ENCODE results near the gene ESAM. TPM values are rescaled to one million over a fixed set of nuclear protein-coding genes. Genes with fewer than 3 reads are reported as not detected.

The ESAM gene
- total RNA-seq, 1 donor from 2014 or later = 0.26 TPM

DNA sequence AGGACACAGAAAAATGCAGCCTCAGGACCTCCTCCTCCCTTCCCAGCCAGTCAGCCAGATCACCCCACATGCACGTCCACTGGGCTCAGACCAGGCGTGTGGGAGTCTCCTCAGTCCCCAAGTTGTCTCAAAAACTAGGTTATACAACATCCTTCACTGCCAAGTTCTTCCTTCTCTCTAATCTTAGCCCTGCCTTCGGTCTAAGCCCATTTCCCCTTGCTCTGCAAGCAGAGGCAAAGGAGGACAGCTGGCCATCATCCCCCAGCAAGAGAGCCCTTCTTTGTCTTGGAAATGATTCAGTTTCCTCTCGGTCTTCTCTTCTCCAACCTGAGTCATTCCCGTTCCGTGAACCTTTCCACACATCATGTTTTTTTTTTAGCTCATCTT is 36.4 kb downstream of the ESAM start:
- peak overlapping the region; percentile 20 for H3K4me3 Mint-ChIP-seq
- no peak overlapping the region for H3K27ac ChIP-seq

DNA sequence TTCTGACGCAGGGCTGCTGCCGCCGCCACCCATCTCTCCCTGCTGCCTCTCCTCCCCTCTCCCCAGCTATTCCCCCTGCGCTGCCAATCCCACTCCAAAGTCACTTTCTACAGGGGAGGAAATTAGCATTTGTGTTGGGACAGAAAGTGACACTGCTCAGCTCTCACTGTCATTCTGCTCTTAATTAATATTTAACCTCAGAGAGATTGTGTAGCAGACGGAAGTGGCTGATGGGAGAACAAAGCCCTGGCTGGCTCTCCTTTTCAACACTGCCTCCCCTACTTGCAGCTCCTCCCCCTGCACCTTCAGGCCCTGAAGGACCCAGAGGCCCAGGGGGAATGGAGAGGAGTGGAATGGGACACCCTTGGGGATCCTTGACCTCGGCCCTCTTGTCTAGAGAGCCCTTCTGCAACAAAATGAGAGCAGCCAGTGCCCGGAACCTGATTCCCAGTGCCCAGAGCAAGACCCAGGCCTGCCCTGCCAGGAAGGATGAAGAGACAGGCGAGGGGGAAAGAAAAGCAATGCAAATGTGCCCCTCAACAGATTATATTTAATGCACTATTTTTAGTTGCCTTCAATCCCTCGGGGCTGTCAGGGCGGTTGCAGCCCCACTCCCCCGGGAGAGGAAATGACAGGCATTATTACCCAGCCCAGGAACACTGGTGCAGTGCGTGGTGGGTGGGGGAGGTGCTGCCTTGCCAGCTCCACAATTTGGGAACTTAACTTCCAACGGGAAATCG is 36.9 kb downstream of the ESAM start:
- Histone ChIP-seq H3K9ac (no peak overlapping the region), H3F3A (ENCODE audit: low read depth) (no peaks in the 10 kb centered on the region), H4K20me1 (ENCODE audit: low read depth) (no peaks in the 10 kb centered on the region), H3K4me2 (peak overlapping the region; percentile 31), H3K27ac (no peak overlapping the region), H3K79me2 (ENCODE audit: low read depth) (no peaks in the 10 kb centered on the region), H3K4me1 (peaks cover 28% of the 10 kb centered on the region), H3K4me3 (no peak overlapping the region), H3K36me3 (no peaks in the 10 kb centered on the region), H3K9me3 (ENCODE audit: low read depth) (no peaks in the 10 kb centered on the region), H2AFZ (replicated peaks) (peak overlapping the region; percentile 63), H3K27me3 (peaks cover 54% of the 10 kb centered on the region)
- no peak for TF ChIP-seq EZH2 (IDR thresholded peaks at IDR 0.05)
- no peak for TF ChIP-seq CTCF (IDR thresholded peaks at IDR 0.05)
- no peak for TF ChIP-seq EZH2phosphoT487 (IDR thresholded peaks at IDR 0.05)
- Mint-ChIP-seq H3K4me1 (peaks cover 60% of the 10 kb centered on the region), H3K4me3 (peak overlapping the region; percentile 15), H3K9me3 (no peaks in the 10 kb centered on the region), H3K27me3 (ENCODE audit: insufficient read depth, low read depth) (peaks cover 21% of the 10 kb centered on the region), H3K27ac (peak overlapping the region; percentile 64), H3K36me3 (no peaks in the 10 kb centered on the region)
- no peak for DNase-seq (ENCODE audit: low spot score)

More for the DNA sequence above, 36.4 kb downstream of the ESAM start:
- DNase-seq (ENCODE audit: low spot score) = no peak
- no peaks in the 10 kb centered on the region for H3K79me2 ChIP-seq (ENCODE audit: low read depth)
- TF ChIP-seq EZH2 (IDR thresholded peaks at IDR 0.05) (no peak), CTCF (IDR thresholded peaks at IDR 0.05) (no peak), EZH2phosphoT487 (IDR thresholded peaks at IDR 0.05) (no peak)
- H3K9me3 ChIP-seq (ENCODE audit: low read depth) = no peaks in the 10 kb centered on the region
- no peaks in the 10 kb centered on the region for H3K36me3 ChIP-seq
- no peaks in the 10 kb centered on the region for H3F3A ChIP-seq (ENCODE audit: low read depth)
- H3K4me1 Mint-ChIP-seq = peaks cover 59% of the 10 kb centered on the region
- H3K4me3 ChIP-seq = no peak overlapping the region
- no peak overlapping the region for H3K4me2 ChIP-seq
- peaks cover 28% of the 10 kb centered on the region for H3K4me1 ChIP-seq
- H3K27me3 Mint-ChIP-seq (ENCODE audit: insufficient read depth, low read depth) = peaks cover 21% of the 10 kb centered on the region
- no peak overlapping the region for H2AFZ ChIP-seq (replicated peaks)
- no peaks in the 10 kb centered on the region for H3K36me3 Mint-ChIP-seq
- no peak overlapping the region for H3K9ac ChIP-seq
- H3K9me3 Mint-ChIP-seq = no peaks in the 10 kb centered on the region
- H3K27ac Mint-ChIP-seq = peak overlapping the region; percentile 0
- H4K20me1 ChIP-seq (ENCODE audit: low read depth) = no peaks in the 10 kb centered on the region
- H3K27me3 ChIP-seq = peaks cover 48% of the 10 kb centered on the region

DNA sequence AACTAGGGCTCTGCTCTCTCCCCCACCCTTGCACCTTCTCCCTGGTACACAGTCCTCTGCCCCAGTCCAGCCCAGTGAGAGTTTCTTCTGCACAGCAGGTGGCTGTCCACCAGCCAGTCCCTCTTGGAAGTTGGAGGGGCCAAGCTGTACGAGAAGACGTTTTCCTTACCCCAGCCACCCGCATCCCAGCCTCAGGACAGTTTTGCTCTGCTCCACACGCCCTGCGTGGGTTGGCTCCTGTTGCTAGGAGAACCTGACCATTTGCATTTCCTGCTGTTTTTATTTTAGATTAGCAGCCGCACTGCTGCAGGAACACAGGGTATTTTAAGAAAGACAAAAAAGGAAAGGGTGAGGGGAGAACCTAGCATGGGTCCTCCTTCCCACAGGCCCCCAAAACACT is 39.9 kb downstream of the ESAM start:
- no peaks in the 10 kb centered on the region for H3K9me3 ChIP-seq (ENCODE audit: low read depth)
- Mint-ChIP-seq H3K27me3 (ENCODE audit: insufficient read depth, low read depth) (peaks cover 29% of the 10 kb centered on the region), H3K9me3 (no peaks in the 10 kb centered on the region), H3K27ac (peak overlapping the region; percentile 20), H3K36me3 (no peaks in the 10 kb centered on the region), H3K4me1 (peaks cover 71% of the 10 kb centered on the region), H3K4me3 (no peak overlapping the region)
- no peak overlapping the region for H3K4me2 ChIP-seq
- peaks cover 42% of the 10 kb centered on the region for H3K4me1 ChIP-seq
- no peaks in the 10 kb centered on the region for H3K36me3 ChIP-seq
- H2AFZ ChIP-seq (replicated peaks) = no peak overlapping the region
- no peak overlapping the region for H3K9ac ChIP-seq
- DNase-seq (ENCODE audit: low spot score) = no peak
- TF ChIP-seq CTCF (IDR thresholded peaks at IDR 0.05) (no peak), EZH2 (IDR thresholded peaks at IDR 0.05) (no peak), EZH2phosphoT487 (IDR thresholded peaks at IDR 0.05) (no peak)
- no peak overlapping the region for H3K27ac ChIP-seq
- H4K20me1 ChIP-seq (ENCODE audit: low read depth) = no peaks in the 10 kb centered on the region
- peaks cover 83% of the 10 kb centered on the region for H3K27me3 ChIP-seq
- no peaks in the 10 kb centered on the region for H3K79me2 ChIP-seq (ENCODE audit: low read depth)
- peaks cover 17% of the 10 kb centered on the region for H3F3A ChIP-seq (ENCODE audit: low read depth)
- H3K4me3 ChIP-seq = no peak overlapping the region

Measured in neural progenitor cell (in vitro differentiated cells).